Upper lobe of right lung (tissue), 1 donor: ENCODE measurements around the gene FKBP6. TPM values are rescaled to one million over a fixed set of nuclear protein-coding genes. Genes with fewer than 3 reads are reported as not detected.

Experiments
- ATAC-seq: fragments of 200-7000 bp; cut with Tn5 transposase; one replicate; pipeline ENCODE4 v1.9.1; 2020; ENCODE audit warnings: mild to moderate bottlenecking, moderate library complexity
- DNase-seq: peaks from one replicate; pipeline ENCODE4 v3.0.0-alpha.2; 2020
- H3K27ac ChIP-seq: fragments of 200-600 bp; one replicate; pipeline ENCODE4 v1.8.0; 2022
- H3K27me3 ChIP-seq: fragments of 200-600 bp; one replicate; pipeline ENCODE4 v1.8.0; 2022; ENCODE audit warnings: mild to moderate bottlenecking
- H3K36me3 ChIP-seq: fragments of 200-600 bp; one replicate; pipeline ENCODE4 v1.8.0; 2022
- H3K4me1 ChIP-seq: fragments of 200-600 bp; one replicate; pipeline ENCODE4 v1.8.0; 2022
- H3K4me3 ChIP-seq: fragments of 200-600 bp; one replicate; pipeline ENCODE4 v1.8.0; 2022; ENCODE audit warnings: mild to moderate bottlenecking
- H3K9me3 ChIP-seq: fragments of 200-600 bp; one replicate; pipeline ENCODE4 v1.8.0; 2022
- CTCF ChIP-seq: fragments of 200-600 bp; IDR thresholded peaks from one replicate; pipeline ENCODE4 v1.8.0; 2022; ENCODE audit warnings: antibody characterized with exemption
- intact Hi-C: fragments of 100-400 bp; cut with DNase I; formaldehyde crosslinking; loops from one replicate; pipeline ENCODE4 v1.11.0; 2022
- total RNA-seq: library from RNA; stranded (reverse); fragmentation: NEBNext Ultra II Directional; extraction: Animal tissue kit (Norgen Biotek cat#: 25700); gene quantifications from one replicate; pipeline ENCODE4 v1.2.1, GENCODE V29; 2021
- donor health status: DM: no; HTN: yes; CAD: no; lungs with severe emphysema.

The FKBP6 gene
- total RNA-seq, 1 donor from 2014 or later = not detected

- H3K4me1 ChIP-seq = peaks cover 7% of the 10 kb centered on the region
- no peak for ATAC-seq
- intact Hi-C loops = no loop called here
- TF ChIP-seq CTCF = no peak
- no peaks in the 10 kb centered on the region for H3K27me3 ChIP-seq
- no peaks in the 10 kb centered on the region for H3K36me3 ChIP-seq
- DNase-seq = no peak
- H3K4me3 ChIP-seq = no peak overlapping the region
- H3K9me3 ChIP-seq = no peaks in the 10 kb centered on the region
- H3K27ac ChIP-seq = no peak overlapping the region
Measured at GRCh38 chr7:73328696-73329095, 735 bp downstream of the FKBP6 start.

- ATAC-seq = peak; percentile 31
- Histone ChIP-seq H3K4me3 (no peak overlapping the region), H3K9me3 (no peaks in the 10 kb centered on the region), H3K36me3 (no peaks in the 10 kb centered on the region), H3K27ac (no peak overlapping the region), H3K4me1 (no peaks in the 10 kb centered on the region), H3K27me3 (no peaks in the 10 kb centered on the region)
- TF ChIP-seq CTCF = no peak
- DNase-seq = no peak
- intact Hi-C loops = no loop called here
Measured at GRCh38 chr7:73329861-73330581, 2.1 kb downstream of the FKBP6 start.

GRCh38 chr7:73330772-73331171, 2.8 kb downstream of the FKBP6 start:
- Histone ChIP-seq H3K4me3 (no peak overlapping the region), H3K9me3 (no peaks in the 10 kb centered on the region), H3K27ac (no peak overlapping the region), H3K4me1 (no peaks in the 10 kb centered on the region), H3K27me3 (no peaks in the 10 kb centered on the region), H3K36me3 (no peaks in the 10 kb centered on the region)
- DNase-seq = no peak
- intact Hi-C loops = no loop called here
- no peak for TF ChIP-seq CTCF
- ATAC-seq = no peak

GRCh38 chr7:73332447-73332846, 4.5 kb downstream of the FKBP6 start:
- Histone ChIP-seq H3K4me1 (no peaks in the 10 kb centered on the region), H3K27ac (no peak overlapping the region), H3K36me3 (no peaks in the 10 kb centered on the region), H3K4me3 (no peak overlapping the region), H3K27me3 (no peaks in the 10 kb centered on the region), H3K9me3 (no peaks in the 10 kb centered on the region)
- ATAC-seq (peak; percentile 33), DNase-seq (no peak)
- no peak for TF ChIP-seq CTCF
- intact Hi-C loops = no loop called here

- H3K4me3 ChIP-seq = no peak overlapping the region
- no peaks in the 10 kb centered on the region for H3K27me3 ChIP-seq
- no peak overlapping the region for H3K27ac ChIP-seq
- no peak for TF ChIP-seq CTCF
- no peak for ATAC-seq
- intact Hi-C loops = no loop called here
- DNase-seq = no peak
- H3K36me3 ChIP-seq = no peaks in the 10 kb centered on the region
- no peaks in the 10 kb centered on the region for H3K4me1 ChIP-seq
- no peaks in the 10 kb centered on the region for H3K9me3 ChIP-seq
Measured at GRCh38 chr7:73338321-73338720, 10.4 kb downstream of the FKBP6 start.

- H3K9me3 ChIP-seq = no peaks in the 10 kb centered on the region
- no peak for TF ChIP-seq CTCF
- no peaks in the 10 kb centered on the region for H3K4me1 ChIP-seq
- no peak for ATAC-seq
- intact Hi-C loops = no loop called here
- H3K4me3 ChIP-seq = no peak overlapping the region
- H3K27ac ChIP-seq = no peak overlapping the region
- H3K36me3 ChIP-seq = no peaks in the 10 kb centered on the region
- H3K27me3 ChIP-seq = no peaks in the 10 kb centered on the region
- no peak for DNase-seq
Measured at GRCh38 chr7:73340514-73340913, 12.6 kb downstream of the FKBP6 start.
